PFSK-1 (cell line): Measurements from ENCODE around the gene IL20RB.

Experiments used
- FOXP2 ChIP-seq: optimal IDR thresholded peaks from 2 replicates; pipeline ENCODE3; 2011; ENCODE audit warnings: borderline replicate concordance, control low read depth, inconsistent platforms; ENCODE audit not compliant: insufficient read depth; ENCODE audit errors: extremely low read length, extremely low read depth
- POLR2AphosphoS5 ChIP-seq: IDR thresholded peaks from 2 replicates; pipeline ENCODE4 v1.6.1; 2012; ENCODE audit warnings: low read depth, mild to moderate bottlenecking, control low read depth, low read length, moderate library complexity
- SIN3A ChIP-seq: IDR thresholded peaks from 2 replicates; pipeline ENCODE4 v1.6.1; 2012; ENCODE audit warnings: mild to moderate bottlenecking, low read length, moderate library complexity, borderline replicate concordance; ENCODE audit not compliant: insufficient read depth
- TAF1 ChIP-seq: IDR thresholded peaks from 2 replicates; pipeline ENCODE4 v1.6.1; 2012; ENCODE audit warnings: low read length, control low read depth, borderline replicate concordance; ENCODE audit not compliant: insufficient read depth
- TF ChIP-seq, protein P1 (sequence below), 2 experiments: IDR thresholded peaks; 2 replicates each; pipeline versions ENCODE4 v1.6.1 to v1.8.0; 2011 to 2012; ENCODE audit warnings: low read depth in 2 of 2, low read length in 2 of 2, control low read depth in 1 of 2, inconsistent platforms in 1 of 2, mild to moderate bottlenecking in 1 of 2, moderate library complexity in 1 of 2; ENCODE audit not compliant: insufficient read depth in 1 of 2

The IL20RB gene

DNA sequence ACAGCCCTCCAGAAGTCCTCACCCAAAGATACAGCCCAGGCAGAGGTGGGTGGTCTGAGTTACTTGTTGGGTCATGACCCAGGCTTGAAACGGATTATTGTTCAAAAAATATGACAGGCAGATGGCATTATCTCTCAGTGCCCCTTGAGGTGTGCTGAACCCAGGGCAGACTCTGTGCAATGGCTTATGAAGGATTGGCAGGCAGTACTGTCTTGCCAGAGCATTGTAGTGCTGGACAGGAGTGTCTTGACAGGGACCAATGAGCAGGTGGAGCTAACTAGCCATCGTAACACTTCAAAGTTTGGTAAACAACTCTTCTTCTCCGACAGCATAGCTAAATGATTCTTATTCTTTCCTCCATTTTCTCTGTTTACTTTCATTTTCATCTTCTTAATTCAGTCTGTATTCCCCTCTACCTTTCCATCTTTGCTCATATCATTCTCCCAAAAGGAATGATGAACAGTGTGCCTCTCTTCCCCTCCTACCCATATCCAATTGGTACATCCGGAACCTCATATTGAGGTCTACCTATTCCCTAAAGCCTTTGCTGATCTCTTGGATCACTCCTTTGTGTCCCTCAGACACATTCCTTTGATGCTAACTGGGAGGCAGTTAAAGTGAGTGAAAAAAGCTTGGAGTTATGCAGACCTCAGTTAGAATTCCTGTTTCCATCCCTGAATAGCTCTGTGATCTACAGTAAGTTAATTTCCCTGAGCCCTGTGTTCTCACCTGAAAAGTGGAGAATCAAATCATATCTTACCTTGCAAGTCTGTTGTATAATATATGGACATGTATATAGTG is 2.6 kb upstream of the IL20RB start:
- TF ChIP-seq TAF1, result no peak
- no peak for TF ChIP-seq FOXP2
- TF ChIP-seq SIN3A, result no peak
- no peak for TF ChIP-seq POLR2AphosphoS5

DNA sequence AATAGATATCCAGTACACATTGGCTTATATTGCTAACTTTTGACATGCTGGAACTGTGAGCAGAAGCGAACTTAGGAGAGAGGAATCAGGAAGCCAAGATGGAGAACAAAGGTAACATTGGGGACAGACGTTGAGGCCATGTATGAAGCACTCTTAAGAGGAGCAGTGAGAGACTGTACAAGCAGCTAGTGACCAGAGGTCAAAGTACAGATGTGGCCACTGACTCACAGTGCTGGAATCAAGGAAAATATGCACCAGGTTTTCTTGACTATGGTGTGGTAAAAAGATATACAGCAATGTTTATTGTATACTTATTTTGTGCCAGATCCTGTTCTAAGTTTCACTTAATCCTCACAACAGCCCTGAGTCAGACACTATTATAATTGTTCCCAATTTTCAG is 2.0 kb upstream of the IL20RB start:
- TF ChIP-seq, protein P1, sequence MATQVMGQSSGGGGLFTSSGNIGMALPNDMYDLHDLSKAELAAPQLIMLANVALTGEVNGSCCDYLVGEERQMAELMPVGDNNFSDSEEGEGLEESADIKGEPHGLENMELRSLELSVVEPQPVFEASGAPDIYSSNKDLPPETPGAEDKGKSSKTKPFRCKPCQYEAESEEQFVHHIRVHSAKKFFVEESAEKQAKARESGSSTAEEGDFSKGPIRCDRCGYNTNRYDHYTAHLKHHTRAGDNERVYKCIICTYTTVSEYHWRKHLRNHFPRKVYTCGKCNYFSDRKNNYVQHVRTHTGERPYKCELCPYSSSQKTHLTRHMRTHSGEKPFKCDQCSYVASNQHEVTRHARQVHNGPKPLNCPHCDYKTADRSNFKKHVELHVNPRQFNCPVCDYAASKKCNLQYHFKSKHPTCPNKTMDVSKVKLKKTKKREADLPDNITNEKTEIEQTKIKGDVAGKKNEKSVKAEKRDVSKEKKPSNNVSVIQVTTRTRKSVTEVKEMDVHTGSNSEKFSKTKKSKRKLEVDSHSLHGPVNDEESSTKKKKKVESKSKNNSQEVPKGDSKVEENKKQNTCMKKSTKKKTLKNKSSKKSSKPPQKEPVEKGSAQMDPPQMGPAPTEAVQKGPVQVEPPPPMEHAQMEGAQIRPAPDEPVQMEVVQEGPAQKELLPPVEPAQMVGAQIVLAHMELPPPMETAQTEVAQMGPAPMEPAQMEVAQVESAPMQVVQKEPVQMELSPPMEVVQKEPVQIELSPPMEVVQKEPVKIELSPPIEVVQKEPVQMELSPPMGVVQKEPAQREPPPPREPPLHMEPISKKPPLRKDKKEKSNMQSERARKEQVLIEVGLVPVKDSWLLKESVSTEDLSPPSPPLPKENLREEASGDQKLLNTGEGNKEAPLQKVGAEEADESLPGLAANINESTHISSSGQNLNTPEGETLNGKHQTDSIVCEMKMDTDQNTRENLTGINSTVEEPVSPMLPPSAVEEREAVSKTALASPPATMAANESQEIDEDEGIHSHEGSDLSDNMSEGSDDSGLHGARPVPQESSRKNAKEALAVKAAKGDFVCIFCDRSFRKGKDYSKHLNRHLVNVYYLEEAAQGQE (IDR thresholded peaks at IDR 0.05; ENCODE audit: insufficient read depth in 1 of 2, low read depth in 2 of 2, low read length in 2 of 2), result no peak
- TF ChIP-seq SIN3A, result no peak
- no peak for TF ChIP-seq POLR2AphosphoS5

DNA sequence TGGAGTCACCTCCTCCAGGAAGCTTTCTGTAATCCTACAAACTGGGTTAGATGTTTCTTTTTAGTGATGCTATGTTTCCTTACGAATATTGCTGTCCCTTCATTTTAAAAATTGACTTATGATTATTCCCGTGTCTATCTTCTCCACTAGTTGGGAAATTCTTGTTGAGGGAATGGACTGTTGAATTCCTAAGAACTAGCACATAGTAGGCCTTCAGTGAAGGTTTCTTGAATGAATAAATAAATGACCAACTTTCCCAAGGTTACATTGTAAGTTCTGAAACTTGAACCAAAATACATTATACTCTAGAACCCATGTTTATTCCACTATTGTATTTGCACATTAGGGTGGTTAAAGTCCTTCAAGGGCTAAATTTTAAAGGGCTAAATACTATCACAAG is 812 bp upstream of the IL20RB start:
- TF ChIP-seq TAF1, result no peak
- no peak for TF ChIP-seq SIN3A
- TF ChIP-seq POLR2AphosphoS5, result no peak
- TF ChIP-seq, protein P1 (IDR thresholded peaks at IDR 0.05; ENCODE audit: insufficient read depth in 1 of 2, low read depth in 2 of 2, low read length in 2 of 2), result no peak
- no peak for TF ChIP-seq FOXP2

DNA sequence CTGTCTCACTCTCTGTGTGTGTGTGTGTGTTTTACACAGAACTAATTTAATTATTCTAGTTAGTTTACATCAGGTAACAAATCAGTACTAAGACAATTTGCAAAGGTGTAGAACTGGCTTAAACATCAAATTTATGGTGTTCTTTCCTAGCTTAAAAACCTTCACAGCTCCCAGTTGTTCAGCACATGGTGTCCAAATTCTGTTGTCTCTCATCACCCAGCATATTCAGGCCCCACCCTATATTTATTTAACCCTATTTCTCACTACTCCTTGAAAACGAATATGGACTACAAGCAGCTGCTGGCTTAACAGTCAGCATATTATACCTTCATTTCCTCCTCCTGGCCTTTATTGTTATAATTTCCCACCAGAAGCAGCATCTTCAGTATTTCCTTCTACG is 1.2 kb downstream of the IL20RB start:
- TF ChIP-seq FOXP2, result no peak
- TF ChIP-seq SIN3A, result no peak
- TF ChIP-seq TAF1, result no peak

DNA sequence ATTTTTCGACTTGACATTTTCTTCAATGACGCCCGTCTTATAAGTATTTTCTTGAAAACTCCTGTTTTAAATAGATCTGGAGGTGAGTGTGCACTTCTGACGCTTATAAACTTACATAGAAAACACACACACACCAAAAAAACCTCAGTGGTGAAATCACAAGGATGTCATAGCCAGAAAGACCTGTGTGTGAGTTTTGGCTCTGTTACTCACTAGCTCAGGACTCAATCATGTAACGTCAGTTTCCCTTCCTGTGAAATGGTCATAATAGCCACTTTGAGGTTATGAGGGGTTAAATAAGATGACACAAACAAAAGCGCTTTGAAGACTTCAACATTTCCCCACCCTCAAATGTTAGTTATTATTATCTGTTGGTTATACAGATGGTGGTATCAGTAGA is 1.8 kb downstream of the IL20RB start:
- TF ChIP-seq POLR2AphosphoS5 (no peak), FOXP2 (no peak), TAF1 (no peak)

DNA sequence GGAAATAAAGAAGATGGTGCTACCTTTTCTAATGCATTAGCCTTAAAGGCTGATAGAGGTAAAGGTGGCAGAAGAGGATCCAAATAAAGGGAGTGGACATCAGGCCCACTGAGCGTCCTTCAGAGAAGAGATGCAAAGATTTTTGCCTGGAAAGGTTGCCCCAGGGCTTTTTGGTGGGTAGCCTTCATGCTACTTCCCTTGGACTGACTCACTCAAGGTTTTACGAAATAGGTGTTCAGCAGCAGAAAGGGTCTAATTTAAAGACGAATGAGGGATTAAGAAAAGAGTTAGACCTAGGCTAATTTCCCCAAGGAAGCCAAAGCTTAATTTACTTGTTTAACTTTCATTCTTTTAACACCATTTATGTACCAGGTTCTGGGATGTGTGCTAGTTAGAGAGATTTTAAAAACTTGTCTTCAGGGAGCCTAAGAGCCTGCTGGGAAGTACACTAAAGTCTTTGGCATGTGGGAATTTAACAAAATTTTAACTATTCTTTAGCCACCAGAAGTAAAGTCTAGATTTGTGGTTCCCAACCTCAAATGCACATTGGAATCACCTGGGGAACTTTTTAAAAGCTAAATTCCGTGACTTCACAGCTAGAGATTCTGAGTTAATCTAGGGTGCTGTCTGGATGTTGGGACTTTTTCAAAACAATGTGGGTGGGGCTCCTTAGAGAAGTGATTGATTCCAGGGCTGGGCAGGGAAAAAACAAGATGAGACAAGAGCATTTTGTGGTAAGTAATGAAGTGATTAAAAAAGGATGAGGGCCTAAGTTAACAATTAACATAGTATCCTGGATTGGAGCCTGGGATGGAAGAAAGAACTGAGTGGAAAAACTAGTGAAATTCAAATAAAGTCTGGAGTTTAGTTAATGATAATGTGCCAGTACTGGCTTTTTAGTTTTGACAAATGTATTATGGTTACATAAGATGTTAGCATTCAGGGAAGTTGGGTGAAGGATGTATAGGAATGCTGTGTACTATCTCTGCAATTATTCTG is 3.4 kb downstream of the IL20RB start:
- no peak for TF ChIP-seq POLR2AphosphoS5
- TF ChIP-seq FOXP2, result no peak
- no peak for TF ChIP-seq SIN3A

DNA sequence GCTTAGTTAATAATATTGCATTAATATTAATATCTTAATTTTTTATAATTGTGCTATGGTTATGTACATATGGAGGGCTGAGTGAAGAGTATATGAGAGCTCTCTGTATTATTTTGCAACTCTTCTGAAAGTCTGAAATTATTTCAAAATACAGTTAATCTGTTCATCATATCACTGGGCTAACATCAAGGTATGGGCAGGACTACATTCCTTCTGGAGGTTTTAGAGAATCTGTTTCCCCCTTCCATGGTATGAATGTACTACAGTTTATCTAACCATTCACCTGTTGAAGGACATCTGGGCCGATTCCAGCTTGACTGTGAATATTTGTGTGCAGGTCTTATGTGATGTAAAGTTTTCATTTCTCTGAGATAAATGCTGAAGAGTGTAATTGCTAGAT is 5.1 kb downstream of the IL20RB start:
- TF ChIP-seq SIN3A (no peak), FOXP2 (no peak)

DNA sequence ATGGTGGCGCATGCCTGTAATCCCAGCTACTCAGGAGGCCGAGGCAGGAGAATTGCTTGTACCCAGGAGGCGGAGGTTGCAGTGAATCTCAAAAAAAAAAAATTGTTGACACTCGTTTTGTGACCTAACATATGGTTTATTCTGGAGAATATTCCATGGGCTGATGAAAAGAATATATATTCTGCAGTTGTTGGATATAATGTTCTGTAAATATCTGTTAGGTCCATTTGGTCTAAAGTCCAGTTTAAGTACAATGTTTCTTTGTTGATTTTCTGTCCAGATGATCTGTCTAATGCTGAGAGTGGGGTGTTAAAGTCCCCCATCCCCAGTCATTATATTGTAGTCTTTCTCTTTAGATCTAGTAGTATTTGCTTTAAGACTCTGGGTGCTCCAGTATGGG is 15.6 kb downstream of the IL20RB start:
- TF ChIP-seq TAF1, result no peak
- no peak for TF ChIP-seq POLR2AphosphoS5
- TF ChIP-seq, protein P1 (IDR thresholded peaks at IDR 0.05; ENCODE audit: insufficient read depth in 1 of 2, low read depth in 2 of 2, low read length in 2 of 2), result no peak
- no peak for TF ChIP-seq SIN3A
- TF ChIP-seq FOXP2, result no peak
